GM19193 (cell line): ENCODE measurements around the gene NUDT4.

Experiments used
- POLR2A ChIP-seq: IDR thresholded peaks from 4 replicates; pipeline ENCODE4 v1.6.1; 2011; ENCODE audit not compliant: insufficient read depth, insufficient read length; ENCODE audit errors: extremely low read depth

NUDT4 gene

DNA sequence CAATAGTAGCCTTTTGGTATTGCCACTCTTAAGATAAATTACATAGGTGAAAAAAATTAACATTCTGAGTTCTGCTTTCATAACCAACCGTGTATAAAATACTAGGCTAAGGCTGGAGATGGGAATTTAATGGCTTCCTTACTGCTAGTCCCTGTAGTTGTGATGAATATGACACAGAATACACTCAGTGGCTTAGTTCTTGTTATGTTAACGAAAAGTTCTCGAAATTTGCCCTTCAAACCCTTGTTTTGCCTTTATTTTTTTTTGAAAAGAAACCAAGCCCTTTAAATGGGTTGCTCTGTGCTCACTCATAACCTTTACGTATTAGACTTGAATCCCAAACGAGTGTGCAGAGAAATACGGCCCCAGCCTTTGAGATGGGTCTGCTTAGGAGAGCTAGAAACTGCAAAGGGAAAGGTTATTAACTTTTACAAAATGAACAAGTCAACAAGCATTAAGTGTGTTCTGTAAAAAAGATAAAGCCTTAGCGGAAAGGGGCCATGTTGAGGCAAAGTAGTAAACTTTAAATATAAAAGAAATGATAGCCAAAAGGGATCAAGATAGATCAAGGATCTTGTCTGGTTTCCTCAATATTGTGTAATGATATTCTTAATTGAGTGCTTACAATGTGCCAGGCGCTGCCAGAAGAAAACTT lies 1.7 kb downstream of the NUDT4 start:
- TF ChIP-seq POLR2A: no peak

DNA sequence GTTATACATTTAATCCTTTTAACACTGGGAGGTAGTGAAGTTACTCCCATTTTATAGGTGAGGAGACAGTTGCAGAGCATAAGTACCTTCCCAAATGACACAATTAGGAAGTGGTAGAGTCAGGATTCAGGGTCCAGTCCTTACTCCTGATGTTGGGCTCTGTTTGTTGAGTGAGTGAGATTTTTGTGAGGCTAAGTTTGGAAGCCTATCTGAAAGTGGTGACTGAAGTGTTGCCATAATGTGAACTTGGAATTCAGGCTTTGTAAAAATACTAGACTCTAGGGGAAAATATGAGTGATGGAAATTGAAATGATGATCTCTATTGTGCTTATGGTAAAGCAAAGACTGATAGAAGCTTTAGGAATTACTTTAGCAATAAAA lies 2.2 kb downstream of the NUDT4 start:
- no peak for TF ChIP-seq POLR2A

DNA sequence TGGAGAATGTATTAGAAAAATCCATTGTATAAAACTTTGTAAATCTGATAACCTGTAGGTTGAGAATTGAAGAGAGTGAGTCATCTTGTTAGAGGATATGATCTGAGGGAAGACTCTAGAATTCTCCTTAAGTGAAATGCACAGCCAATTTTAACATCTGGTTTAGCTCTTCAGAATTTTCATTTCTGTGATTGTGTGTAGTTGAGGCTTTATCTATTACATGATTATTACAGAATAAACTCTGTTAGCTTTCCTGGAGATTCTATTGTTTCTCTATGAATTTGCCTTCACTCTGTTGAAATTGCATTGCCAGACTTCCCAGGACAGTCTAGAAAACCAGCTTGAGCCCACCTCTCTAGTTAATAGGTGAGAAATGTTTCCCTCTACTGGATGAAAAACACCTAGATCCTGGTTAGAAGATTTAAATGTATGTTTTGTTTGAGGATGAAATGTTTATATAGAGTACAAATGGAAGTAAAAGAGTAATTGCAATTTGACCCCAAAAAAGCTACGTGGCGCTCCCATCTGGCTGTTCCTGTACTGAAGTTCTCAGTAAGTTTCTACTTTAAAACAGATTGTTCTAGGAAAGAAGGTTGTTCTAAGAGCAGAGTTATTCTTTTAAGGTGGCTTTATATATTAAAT lies 2.9 kb downstream of the NUDT4 start:
- no peak for TF ChIP-seq POLR2A

DNA sequence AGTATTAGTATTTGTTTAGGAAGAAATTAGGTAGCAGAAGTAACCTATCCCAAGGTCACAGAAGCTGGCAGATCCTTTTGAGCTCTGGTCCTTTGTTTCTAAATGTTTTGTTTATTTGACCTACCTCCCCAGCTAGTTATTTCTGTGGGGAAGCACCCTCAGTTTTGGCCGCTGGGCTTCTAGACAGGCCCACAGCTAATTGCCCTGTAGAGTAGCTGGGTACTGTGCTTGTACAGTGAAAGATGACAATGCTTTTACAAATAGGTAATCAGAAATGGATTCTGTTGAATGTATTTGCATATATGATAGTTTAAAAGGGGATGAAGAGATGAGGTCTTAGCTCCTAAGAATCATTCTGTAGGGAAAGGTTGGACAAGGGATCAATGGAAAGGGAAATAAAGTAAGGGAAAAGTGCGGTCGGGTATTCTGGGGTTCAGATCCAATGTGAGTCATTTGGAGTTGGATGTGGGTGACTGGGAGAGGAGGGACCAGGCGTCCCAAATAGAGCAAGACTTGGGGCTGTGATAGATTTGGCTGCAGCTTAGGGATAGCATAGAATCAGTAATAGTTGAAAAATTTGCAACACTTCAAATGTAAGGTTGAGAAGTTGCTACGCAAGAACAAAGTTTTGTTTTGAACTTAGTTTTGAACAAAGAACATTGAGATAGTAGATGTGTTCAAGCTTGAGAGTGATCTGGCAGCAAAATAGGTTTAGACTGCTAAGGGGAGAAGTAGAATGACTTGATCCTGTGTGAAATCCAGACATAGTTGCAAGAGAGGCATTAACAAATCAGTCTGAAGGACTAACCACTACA lies 3.6 kb downstream of the NUDT4 start:
- no peak for TF ChIP-seq POLR2A

DNA sequence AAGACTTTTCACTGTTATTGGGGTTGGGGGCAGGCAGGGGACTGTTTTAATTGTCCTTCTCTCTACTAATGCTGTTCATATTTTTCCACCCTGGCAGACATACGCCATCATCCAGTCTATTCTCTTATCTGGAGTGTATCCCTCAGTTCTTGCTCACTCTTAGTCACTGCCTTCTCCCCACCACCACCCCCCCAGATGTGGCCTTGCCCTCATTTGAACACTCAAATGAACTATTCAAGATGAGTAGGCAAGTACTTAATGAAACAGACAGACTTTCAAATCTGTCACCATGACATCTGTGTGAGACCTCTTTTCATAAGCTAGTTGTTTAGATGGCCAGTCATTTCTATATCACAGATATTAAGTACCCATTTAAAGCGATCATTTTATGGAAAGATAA lies 10.1 kb downstream of the NUDT4 start:
- no peak for TF ChIP-seq POLR2A

DNA sequence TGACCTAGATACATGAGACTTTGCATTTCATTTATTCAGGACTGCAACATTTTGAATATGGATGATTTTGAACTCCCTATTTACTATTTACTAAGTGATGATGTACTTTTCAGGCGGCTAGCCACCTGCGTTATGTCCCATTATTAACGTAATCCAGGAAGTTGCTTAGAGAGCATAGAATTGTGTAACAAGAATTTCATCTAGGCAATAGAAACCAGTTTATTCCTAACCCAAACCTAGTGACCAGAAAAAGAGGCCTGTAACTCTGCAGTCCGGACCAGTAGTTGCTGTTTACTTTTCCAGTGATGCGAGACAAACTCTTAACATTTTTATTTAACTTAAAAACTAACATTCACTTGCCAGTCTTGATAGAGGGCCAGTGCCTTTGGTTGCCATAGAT lies 12.3 kb downstream of the NUDT4 start:
- TF ChIP-seq POLR2A: no peak

DNA sequence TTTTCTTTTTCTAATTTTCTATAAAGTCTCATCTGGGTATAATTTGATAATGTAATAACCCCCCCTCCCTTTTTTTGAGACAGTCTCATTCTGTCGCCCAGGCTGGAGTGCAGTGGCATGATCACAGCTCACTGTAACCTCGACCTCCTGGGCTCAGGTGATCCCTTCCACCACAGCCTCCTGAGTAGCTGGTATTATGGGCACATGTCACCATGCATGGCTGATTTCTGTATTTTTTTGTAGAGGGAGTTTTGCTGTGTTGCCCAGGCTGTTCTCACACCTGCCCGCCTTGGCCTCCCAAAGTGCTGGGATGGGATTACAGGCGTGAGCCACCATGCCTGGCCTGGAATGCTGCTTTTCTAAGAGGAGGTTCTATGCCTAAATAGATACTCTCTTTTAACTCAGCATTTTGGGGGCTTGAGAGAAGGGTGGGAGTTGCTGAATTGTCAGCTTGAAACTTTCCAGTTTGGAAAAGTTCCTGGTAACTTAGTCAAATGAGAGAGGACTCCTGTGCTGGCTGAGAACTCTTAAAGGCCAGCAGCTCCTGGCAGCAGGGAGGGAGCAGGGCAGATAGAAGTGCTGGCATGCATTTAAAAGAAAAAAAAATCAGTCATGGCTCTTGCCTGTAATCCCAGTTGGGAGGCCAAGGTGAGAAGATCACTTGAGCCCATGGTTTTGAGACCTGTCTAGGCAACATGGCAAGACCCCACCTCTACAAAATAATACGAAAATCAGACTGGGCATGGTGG lies 13.0 kb downstream of the NUDT4 start:
- TF ChIP-seq POLR2A: no peak

DNA sequence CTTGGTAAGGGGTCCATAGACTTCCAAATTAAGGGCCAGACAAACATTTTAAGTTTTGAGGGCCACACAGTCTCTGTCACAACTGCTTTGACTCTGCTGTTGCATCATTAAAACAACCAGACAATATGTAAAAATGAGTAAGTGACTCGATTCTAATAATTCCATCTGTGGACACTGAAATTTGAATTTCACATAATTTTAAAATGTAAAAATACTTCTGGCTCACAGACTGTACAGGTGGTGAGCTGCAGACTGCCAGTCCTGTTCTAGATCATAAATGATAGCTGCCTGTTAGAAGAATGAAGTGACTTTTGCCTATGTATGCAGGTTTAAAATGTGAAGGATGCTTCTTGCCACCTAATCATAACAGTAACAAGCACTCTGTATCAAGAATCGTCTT lies 15.7 kb downstream of the NUDT4 start:
- TF ChIP-seq POLR2A: no peak

DNA sequence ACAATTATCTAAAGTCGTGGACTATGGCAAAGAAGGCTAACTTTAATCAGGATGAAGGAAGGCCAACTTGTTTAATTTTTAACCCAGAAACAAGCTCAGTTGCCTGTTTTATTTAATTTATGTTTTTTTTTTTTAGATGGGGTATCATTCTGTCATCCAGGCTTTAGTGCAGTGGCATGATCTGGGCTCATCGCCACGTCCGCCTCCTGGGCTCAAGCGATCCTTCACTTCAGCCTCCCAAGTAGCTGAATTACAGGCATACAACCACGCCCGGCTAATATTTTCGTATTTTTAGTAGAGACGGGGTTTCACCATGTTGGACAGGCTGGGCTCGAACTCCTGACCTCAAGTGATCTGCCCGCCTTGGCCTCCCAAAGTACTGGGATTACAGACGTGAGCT lies 19.7 kb downstream of the NUDT4 start:
- no peak for TF ChIP-seq POLR2A

DNA sequence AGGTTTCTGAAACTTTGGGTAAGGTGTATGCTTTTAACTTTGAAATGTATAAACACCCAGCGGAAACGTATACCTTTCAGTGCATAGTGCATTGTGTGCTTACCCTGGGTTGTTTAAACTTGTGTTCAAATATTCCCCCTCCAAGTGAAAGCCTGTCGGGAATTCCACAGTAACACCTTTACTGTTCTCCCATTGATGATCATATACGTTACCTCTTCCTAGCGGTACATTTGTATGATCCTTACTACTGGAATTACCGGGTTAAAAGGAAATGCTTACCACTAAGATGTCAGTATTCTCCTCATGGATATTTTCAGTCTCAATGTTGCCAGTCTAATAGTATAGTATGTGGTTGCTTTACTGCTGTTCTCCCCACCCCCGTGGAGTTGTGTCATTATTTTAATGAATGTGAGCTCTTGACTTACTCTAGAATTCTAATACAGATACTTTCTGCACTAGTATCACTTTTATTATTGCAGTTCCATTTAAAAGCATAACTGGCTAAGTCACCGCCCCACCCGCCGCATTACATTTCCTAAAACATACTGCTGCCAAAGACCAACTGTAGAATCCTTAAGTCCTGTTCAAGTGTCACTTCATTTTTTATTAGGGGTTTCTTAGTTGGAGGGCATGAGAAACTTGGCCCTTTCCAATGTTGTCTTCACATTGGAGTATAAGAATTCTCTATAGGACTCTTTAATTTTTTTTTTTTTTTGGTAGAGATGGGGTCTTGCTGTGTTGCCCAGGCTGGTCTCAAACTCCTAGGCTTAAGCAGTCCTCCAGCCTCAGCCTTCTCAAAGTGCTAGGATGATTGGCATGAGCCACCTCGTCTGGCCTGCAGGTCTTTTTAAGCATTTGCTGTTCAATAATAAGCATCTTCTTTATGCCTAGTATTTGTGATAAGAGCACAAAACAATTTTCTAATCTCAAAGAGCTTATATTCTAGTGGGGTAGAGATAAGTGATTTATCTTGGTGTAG lies 24.9 kb downstream of the NUDT4 start:
- TF ChIP-seq POLR2A: no peak

DNA sequence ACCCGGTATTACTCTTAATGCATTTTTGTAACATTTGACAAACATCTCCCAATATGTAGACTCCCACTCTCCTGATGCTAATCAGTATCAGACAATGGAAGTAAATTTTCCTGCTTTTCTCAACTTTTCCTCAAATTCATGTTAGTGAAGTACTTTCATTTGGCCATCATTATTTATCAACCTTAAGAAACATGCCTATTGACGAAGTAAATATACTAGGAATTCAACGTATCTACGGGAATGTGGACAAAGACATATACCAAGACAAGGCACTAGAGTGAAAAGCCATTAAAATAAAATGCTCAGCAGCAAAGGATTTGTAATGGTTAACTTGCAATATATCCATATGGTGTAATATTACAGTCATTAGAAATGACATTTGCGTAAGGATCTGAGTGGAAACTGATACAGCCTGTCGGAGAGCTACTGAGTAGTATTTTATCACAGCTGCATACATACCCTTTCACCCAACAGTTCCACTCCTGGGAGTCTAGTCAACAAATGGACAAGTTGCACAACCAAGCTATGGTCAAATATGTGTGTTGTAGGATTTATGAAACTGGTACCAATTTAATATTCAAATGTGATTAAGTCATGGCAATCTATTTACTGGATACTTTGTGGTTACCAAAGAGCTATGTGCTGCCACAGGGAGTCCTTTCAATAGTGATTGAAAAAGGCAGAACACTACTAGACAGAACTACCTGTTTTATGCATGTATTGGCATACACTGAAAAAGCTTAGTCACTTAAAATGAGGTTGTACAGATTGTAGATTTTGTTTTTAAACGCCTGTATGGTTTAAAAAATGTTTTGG lies 26.5 kb downstream of the NUDT4 start:
- TF ChIP-seq POLR2A: no peak

DNA sequence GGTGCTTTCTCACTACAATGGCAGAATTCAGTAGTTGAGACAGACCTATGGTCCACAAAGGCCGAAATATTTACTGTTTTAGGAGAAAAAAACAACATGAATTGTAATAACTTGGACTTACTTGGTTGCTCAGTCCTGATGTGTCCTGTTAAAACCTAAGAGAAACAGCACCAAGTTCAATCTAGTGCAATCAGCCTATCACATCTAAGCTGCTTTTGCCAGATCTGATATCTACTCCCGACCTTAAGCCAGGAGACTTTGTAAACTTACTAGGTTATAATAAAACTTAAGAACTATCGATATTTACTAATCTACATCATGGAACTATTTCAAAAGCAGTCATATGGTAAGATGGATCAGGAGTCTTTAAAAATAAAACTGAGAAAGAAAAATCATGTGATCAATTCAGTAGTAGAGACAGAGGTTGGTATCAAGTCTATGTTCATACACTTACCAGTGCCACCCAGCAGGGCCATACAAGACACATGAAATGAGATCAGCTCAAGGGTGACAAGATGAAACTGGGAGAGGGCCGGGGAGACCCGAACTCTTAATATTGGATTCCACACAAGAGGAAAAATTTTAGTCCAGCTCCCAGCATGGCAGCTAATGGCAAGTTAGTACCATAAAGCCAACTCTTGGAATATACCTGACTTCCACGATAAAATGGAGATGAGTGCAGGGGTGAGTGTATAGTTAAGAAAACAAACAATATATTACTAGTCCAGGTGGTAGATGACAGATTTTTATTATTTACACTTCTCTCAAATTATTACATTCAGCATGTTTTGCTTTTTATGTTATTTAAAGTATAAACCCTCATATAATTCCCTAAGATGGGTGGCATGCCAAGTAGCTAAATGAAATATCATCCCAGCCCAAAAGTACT lies 27.5 kb downstream of the NUDT4 start:
- TF ChIP-seq POLR2A: peak; percentile 33
